ENCODE data around the gene LUC7L. TPM values are rescaled to one million over a fixed set of nuclear protein-coding genes. Genes with fewer than 3 reads are reported as not detected.

The LUC7L gene
- total RNA-seq, 6 experiments from 2014 or later = 35.8 to 47.5 (median 41.7) TPM

DNA sequence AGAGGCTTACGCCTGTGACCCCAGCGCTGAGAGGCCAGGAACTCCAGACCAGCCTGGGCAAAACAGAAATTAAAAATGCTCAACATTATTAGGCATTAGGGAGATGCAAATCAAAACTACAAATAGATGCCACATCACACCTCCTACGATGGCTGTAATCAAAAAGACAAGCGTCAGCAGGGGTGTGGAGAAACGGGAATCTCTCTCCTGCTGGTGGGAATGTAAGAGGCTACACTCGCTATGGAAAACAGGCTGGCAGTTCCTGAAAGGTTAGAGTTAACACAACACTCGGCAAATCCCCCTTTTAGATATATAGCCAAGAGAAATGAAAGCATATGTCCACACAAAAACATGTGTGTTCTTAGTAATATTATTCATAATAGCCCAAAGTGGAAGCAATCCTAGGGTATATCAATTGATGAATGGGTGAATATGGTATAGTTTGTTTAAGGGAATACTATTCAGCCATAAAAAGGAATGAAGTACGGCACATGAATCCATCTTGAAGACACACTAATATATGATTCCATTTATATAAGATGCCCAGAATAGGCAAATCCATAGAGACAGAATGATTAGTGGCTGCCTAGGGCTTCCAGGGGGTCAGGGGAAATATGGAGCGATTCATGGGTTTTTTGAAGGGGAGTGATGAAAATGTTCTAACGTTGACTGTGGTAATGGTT, 88.9 kb downstream of the LUC7L start:
- Mint-ChIP-seq H3K9me3 (no peaks in the 10 kb centered on the region), H3K4me1 (ENCODE audit: low read depth) (peaks cover 15% of the 10 kb centered on the region; the same call in 1 of the 2 replicates), H3K27me3 (ENCODE audit: insufficient read depth) (peaks cover 8% of the 10 kb centered on the region), H3K36me3 (ENCODE audit: low read depth) (peaks cover 10% of the 10 kb centered on the region), H3K4me3 (no peak overlapping the region; the same call in 1 of the 2 replicates), H3K27ac (no peak overlapping the region)
- DNase-seq = no peak
- TF ChIP-seq, protein P1, sequence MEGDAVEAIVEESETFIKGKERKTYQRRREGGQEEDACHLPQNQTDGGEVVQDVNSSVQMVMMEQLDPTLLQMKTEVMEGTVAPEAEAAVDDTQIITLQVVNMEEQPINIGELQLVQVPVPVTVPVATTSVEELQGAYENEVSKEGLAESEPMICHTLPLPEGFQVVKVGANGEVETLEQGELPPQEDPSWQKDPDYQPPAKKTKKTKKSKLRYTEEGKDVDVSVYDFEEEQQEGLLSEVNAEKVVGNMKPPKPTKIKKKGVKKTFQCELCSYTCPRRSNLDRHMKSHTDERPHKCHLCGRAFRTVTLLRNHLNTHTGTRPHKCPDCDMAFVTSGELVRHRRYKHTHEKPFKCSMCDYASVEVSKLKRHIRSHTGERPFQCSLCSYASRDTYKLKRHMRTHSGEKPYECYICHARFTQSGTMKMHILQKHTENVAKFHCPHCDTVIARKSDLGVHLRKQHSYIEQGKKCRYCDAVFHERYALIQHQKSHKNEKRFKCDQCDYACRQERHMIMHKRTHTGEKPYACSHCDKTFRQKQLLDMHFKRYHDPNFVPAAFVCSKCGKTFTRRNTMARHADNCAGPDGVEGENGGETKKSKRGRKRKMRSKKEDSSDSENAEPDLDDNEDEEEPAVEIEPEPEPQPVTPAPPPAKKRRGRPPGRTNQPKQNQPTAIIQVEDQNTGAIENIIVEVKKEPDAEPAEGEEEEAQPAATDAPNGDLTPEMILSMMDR (IDR thresholded peaks at IDR 0.05) = no peak

Other genes with a start within 250 kb of the LUC7L start
- gene POLR3K, start 175.8 kb downstream of the LUC7L start, total RNA-seq (2021; fragmentation: NEBNext Ultra II Directional; extraction: Animal tissue kit (Norgen Biotek cat#: 25700)) = 10 to 100 TPM; 18.9 to 24.7 (median 19.8) TPM
- 10 to 100 TPM; 40.3 to 53.1 (median 44.0) TPM for gene SNRNP25, start 175.6 kb downstream of the LUC7L start, total RNA-seq (2021; fragmentation: NEBNext Ultra II Directional; extraction: Animal tissue kit (Norgen Biotek cat#: 25700))
- 10 to 100 TPM; 54.9 to 65.8 (median 60.0) TPM for gene RHBDF1, start 156.8 kb downstream of the LUC7L start, total RNA-seq (2021; fragmentation: NEBNext Ultra II Directional; extraction: Animal tissue kit (Norgen Biotek cat#: 25700))
- 100 to 1,000 TPM in 2 of 6 experiments, 10 to 100 TPM in 4; 92.3 to 104 (median 96.9) TPM for gene MPG, start 151.2 kb downstream of the LUC7L start, total RNA-seq (2021; fragmentation: NEBNext Ultra II Directional; extraction: Animal tissue kit (Norgen Biotek cat#: 25700))
- 10 to 100 TPM; 33.9 to 40.9 (median 37.1) TPM for gene NPRL3, start 90.8 kb downstream of the LUC7L start, total RNA-seq (2021; fragmentation: NEBNext Ultra II Directional; extraction: Animal tissue kit (Norgen Biotek cat#: 25700))
- not detected for gene HBZ, start 76.8 kb downstream of the LUC7L start, total RNA-seq (2021; fragmentation: NEBNext Ultra II Directional; extraction: Animal tissue kit (Norgen Biotek cat#: 25700))
- not detected for gene HBM, start 63.5 kb downstream of the LUC7L start, total RNA-seq (2021; fragmentation: NEBNext Ultra II Directional; extraction: Animal tissue kit (Norgen Biotek cat#: 25700))
- gene HBA2, start 56.6 kb downstream of the LUC7L start, total RNA-seq (2021; fragmentation: NEBNext Ultra II Directional; extraction: Animal tissue kit (Norgen Biotek cat#: 25700)) = not detected
- not detected for gene HBA1, start 52.8 kb downstream of the LUC7L start, total RNA-seq (2021; fragmentation: NEBNext Ultra II Directional; extraction: Animal tissue kit (Norgen Biotek cat#: 25700))
- gene HBQ1, start 49.0 kb downstream of the LUC7L start, total RNA-seq (2021; fragmentation: NEBNext Ultra II Directional; extraction: Animal tissue kit (Norgen Biotek cat#: 25700)) = under 1 TPM in 1 of 6 experiments, not detected in 5; 0.47 TPM
- gene FAM234A, start 5.4 kb upstream of the LUC7L start, total RNA-seq (2021; fragmentation: NEBNext Ultra II Directional; extraction: Animal tissue kit (Norgen Biotek cat#: 25700)) = 100 to 1,000 TPM in 2 of 6 experiments, 10 to 100 TPM in 4; 83.6 to 113 (median 87.7) TPM
- gene RGS11, start 46.5 kb upstream of the LUC7L start, total RNA-seq (2021; fragmentation: NEBNext Ultra II Directional; extraction: Animal tissue kit (Norgen Biotek cat#: 25700)) = 1 to 10 TPM; 1.5 to 3.5 (median 2.3) TPM
- gene ARHGDIG, start 51.1 kb upstream of the LUC7L start, total RNA-seq (2021; fragmentation: NEBNext Ultra II Directional; extraction: Animal tissue kit (Norgen Biotek cat#: 25700)) = not detected
- not detected for gene PDIA2, start 53.7 kb upstream of the LUC7L start, total RNA-seq (2021; fragmentation: NEBNext Ultra II Directional; extraction: Animal tissue kit (Norgen Biotek cat#: 25700))
- gene AXIN1, start 123.3 kb upstream of the LUC7L start, total RNA-seq (2021; fragmentation: NEBNext Ultra II Directional; extraction: Animal tissue kit (Norgen Biotek cat#: 25700)) = 10 to 100 TPM; 13.6 to 16.7 (median 14.7) TPM
- 100 to 1,000 TPM; 105 to 131 (median 129) TPM for gene MRPL28, start 141.1 kb upstream of the LUC7L start, total RNA-seq (2021; fragmentation: NEBNext Ultra II Directional; extraction: Animal tissue kit (Norgen Biotek cat#: 25700))
- gene PGAP6, start 152.5 kb upstream of the LUC7L start, total RNA-seq (2021; fragmentation: NEBNext Ultra II Directional; extraction: Animal tissue kit (Norgen Biotek cat#: 25700)) = 10 to 100 TPM; 50.6 to 69.7 (median 59.7) TPM
- 100 to 1,000 TPM; 153 to 276 (median 158) TPM for gene NME4, start 167.8 kb upstream of the LUC7L start, total RNA-seq (2021; fragmentation: NEBNext Ultra II Directional; extraction: Animal tissue kit (Norgen Biotek cat#: 25700))
- 10 to 100 TPM; 14.0 to 20.3 (median 16.0) TPM for gene DECR2, start 172.4 kb upstream of the LUC7L start, total RNA-seq (2021; fragmentation: NEBNext Ultra II Directional; extraction: Animal tissue kit (Norgen Biotek cat#: 25700))
- gene RAB11FIP3, start 196.2 kb upstream of the LUC7L start, total RNA-seq (2021; fragmentation: NEBNext Ultra II Directional; extraction: Animal tissue kit (Norgen Biotek cat#: 25700)) = 10 to 100 TPM; 30.3 to 36.9 (median 33.9) TPM

All from HFFc6 (cell line).